ENCODE measurements around the gene NPTX2. TPM values are rescaled to one million over a fixed set of nuclear protein-coding genes. Genes with fewer than 3 reads are reported as not detected.

The NPTX2 gene
- total RNA-seq, 1 donor from 2014 or later: 2.1 TPM

GRCh38 chr7:98619450-98620321 lies 2.6 kb downstream of the NPTX2 start:
- H3K4me3 ChIP-seq: peak overlapping the region; percentile 25
- ATAC-seq: peak; percentile 57
- peaks cover 46% of the 10 kb centered on the region for H3K27me3 ChIP-seq
- intact Hi-C loops (cut with DNase I): no loop called here
- no peaks in the 10 kb centered on the region for H3K9me3 ChIP-seq
- H3K27ac ChIP-seq: no peak overlapping the region
- no peaks in the 10 kb centered on the region for H3K36me3 ChIP-seq
- peaks cover 7% of the 10 kb centered on the region for H3K4me1 ChIP-seq
- TF ChIP-seq CTCF (IDR thresholded peaks at IDR 0.05): no peak
- no peak for DNase-seq

GRCh38 chr7:98621573-98622482 lies 4.7 kb downstream of the NPTX2 start:
- Histone ChIP-seq H3K36me3 (no peaks in the 10 kb centered on the region), H3K27me3 (peaks cover 38% of the 10 kb centered on the region), H3K4me3 (no peak overlapping the region), H3K27ac (no peak overlapping the region), H3K9me3 (no peaks in the 10 kb centered on the region), H3K4me1 (peaks cover 7% of the 10 kb centered on the region)
- TF ChIP-seq CTCF (IDR thresholded peaks at IDR 0.05): no peak
- DNase-seq: no peak
- intact Hi-C loops (cut with DNase I): no loop called here
- no peak for ATAC-seq

GRCh38 chr7:98622926-98623325 lies 5.8 kb downstream of the NPTX2 start:
- DNase-seq (no peak), ATAC-seq (no peak)
- Histone ChIP-seq H3K9me3 (no peaks in the 10 kb centered on the region), H3K27me3 (peaks cover 30% of the 10 kb centered on the region), H3K4me3 (no peak overlapping the region), H3K4me1 (peaks cover 4% of the 10 kb centered on the region), H3K36me3 (no peaks in the 10 kb centered on the region), H3K27ac (no peak overlapping the region)
- no peak for TF ChIP-seq CTCF (IDR thresholded peaks at IDR 0.05)
- intact Hi-C loops (cut with DNase I): no loop called here

GRCh38 chr7:98624846-98625420 lies 7.8 kb downstream of the NPTX2 start:
- intact Hi-C loops (cut with DNase I): no loop called here
- TF ChIP-seq CTCF (IDR thresholded peaks at IDR 0.05): no peak
- H3K4me3 ChIP-seq: no peak overlapping the region
- ATAC-seq (no peak), DNase-seq (no peak)
- H3K36me3 ChIP-seq: no peaks in the 10 kb centered on the region
- H3K27ac ChIP-seq: no peak overlapping the region
- no peaks in the 10 kb centered on the region for H3K9me3 ChIP-seq
- peaks cover 23% of the 10 kb centered on the region for H3K27me3 ChIP-seq
- H3K4me1 ChIP-seq: no peaks in the 10 kb centered on the region

GRCh38 chr7:98626460-98627412 lies 9.7 kb downstream of the NPTX2 start:
- intact Hi-C loops (cut with DNase I): no loop called here
- H3K4me3 ChIP-seq: no peak overlapping the region
- no peak for TF ChIP-seq CTCF (IDR thresholded peaks at IDR 0.05)
- H3K9me3 ChIP-seq: no peaks in the 10 kb centered on the region
- no peaks in the 10 kb centered on the region for H3K36me3 ChIP-seq
- H3K27me3 ChIP-seq: peaks cover 14% of the 10 kb centered on the region
- H3K27ac ChIP-seq: no peak overlapping the region
- H3K4me1 ChIP-seq: no peaks in the 10 kb centered on the region
- no peak for DNase-seq
- no peak for ATAC-seq

Measured in upper lobe of right lung (tissue), 1 donor.